Ishikawa (cell line): ENCODE data around the gene TLCD3A.

ENCODE experiments used
- CEBPB ChIP-seq: IDR thresholded peaks from 2 replicates; pipeline ENCODE4 v1.6.1; 2012
- CREB1 ChIP-seq: IDR thresholded peaks from 2 replicates; pipeline ENCODE4 v1.6.1; 2012; ENCODE audit warnings: low read depth
- EGR1 ChIP-seq: IDR thresholded peaks from 2 replicates; pipeline ENCODE4 v1.6.1; 2012
- EP300 ChIP-seq: IDR thresholded peaks from 2 replicates; pipeline ENCODE4 v1.6.1; 2012; ENCODE audit warnings: borderline replicate concordance
- FOXM1 ChIP-seq: IDR thresholded peaks from 2 replicates; pipeline ENCODE4 v1.6.1; 2012; ENCODE audit warnings: low read depth, borderline replicate concordance
- NFIC ChIP-seq: IDR thresholded peaks from 2 replicates; pipeline ENCODE4 v1.6.1; 2012
- RAD21 ChIP-seq: IDR thresholded peaks from 2 replicates; pipeline ENCODE4 v1.6.1; 2012; ENCODE audit warnings: low read depth
- TAF1 ChIP-seq: IDR thresholded peaks from 2 replicates; pipeline ENCODE4 v1.6.1; 2012; ENCODE audit warnings: low read depth, mild to moderate bottlenecking
- TCF12 ChIP-seq: IDR thresholded peaks from 2 replicates; pipeline ENCODE4 v1.6.1; 2012; ENCODE audit warnings: low read depth
- TEAD4 ChIP-seq: IDR thresholded peaks from 2 replicates; pipeline ENCODE4 v1.6.1; 2012
- YY1 ChIP-seq: IDR thresholded peaks from 2 replicates; pipeline ENCODE4 v1.6.1; 2012; ENCODE audit warnings: low read depth
- ZBTB7A ChIP-seq: IDR thresholded peaks from 2 replicates; pipeline ENCODE4 v1.6.1; 2012; ENCODE audit warnings: low read depth
- TF ChIP-seq, protein P1 (sequence below): IDR thresholded peaks from 2 replicates; pipeline ENCODE4 v1.6.1; 2012
- TF ChIP-seq, protein P2 (sequence below): IDR thresholded peaks from 2 replicates; pipeline ENCODE4 v1.6.1; 2012; ENCODE audit warnings: low read depth, mild to moderate bottlenecking
- TF ChIP-seq, protein P3 (sequence below): IDR thresholded peaks from 2 replicates; pipeline ENCODE4 v1.6.1; 2012

Gene TLCD3A

DNA sequence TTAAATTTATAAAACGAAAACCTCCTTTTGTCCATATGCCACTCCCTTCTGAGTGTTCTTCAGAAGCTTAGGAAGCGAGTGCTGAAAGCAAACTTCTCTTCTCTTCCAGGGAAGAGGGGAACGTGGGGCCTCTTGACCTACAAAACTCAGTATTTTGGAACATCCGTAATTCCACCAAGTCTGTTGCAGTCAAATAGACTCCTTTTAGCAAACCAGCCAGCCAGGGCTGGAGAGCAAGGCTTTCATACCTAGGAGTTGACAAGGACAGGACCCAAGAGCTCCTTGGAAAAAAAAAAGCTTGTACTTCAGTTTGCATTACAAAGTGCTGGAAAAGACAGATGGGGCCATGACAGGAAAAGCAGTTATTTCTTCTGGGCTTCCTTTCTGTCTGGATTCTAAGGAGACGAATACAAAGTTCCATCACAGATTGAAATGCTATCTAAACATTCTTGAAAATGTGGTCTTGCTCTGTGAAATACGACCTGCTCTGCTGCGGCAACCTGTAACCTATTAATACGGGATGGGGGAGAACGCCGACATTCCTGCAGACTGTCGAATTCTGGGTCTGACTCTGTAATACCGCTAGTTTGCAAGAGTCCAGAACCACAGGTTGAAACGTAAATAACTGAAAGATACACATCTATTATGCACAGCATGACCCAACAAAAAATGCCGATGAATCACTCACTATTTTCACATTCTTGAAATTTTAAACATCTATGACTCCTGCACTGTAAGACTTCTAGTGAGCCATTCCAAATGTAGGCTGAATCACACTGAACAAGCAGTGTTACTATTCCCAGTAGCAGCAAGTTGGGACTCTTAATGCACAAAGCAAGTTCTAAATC lies 38.4 kb upstream of the TLCD3A start:
- TF ChIP-seq TEAD4: peak; percentile 69; the same call in 1 of the 2 replicates
- TF ChIP-seq, protein P1, sequence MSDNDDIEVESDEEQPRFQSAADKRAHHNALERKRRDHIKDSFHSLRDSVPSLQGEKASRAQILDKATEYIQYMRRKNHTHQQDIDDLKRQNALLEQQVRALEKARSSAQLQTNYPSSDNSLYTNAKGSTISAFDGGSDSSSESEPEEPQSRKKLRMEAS: no peak

DNA sequence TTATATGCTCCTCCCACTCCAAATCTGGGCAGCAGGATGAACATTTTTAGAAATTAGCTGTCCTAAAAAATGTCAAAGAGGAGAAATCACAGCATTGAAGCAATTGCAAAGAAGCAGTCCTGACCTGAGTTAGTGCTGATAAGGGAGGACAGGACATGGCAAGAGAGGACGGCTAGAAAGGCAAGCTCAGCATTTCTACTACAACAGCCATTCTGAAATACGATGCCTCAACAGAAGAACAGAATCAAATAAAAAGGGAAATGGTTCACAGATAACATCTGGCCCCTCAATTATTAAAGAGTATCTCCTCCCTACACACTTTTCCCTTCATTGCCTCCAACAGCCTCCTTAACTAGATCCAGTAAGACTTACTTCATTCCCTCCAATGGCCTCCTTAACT lies 36.0 kb upstream of the TLCD3A start:
- TF ChIP-seq, protein P2, sequence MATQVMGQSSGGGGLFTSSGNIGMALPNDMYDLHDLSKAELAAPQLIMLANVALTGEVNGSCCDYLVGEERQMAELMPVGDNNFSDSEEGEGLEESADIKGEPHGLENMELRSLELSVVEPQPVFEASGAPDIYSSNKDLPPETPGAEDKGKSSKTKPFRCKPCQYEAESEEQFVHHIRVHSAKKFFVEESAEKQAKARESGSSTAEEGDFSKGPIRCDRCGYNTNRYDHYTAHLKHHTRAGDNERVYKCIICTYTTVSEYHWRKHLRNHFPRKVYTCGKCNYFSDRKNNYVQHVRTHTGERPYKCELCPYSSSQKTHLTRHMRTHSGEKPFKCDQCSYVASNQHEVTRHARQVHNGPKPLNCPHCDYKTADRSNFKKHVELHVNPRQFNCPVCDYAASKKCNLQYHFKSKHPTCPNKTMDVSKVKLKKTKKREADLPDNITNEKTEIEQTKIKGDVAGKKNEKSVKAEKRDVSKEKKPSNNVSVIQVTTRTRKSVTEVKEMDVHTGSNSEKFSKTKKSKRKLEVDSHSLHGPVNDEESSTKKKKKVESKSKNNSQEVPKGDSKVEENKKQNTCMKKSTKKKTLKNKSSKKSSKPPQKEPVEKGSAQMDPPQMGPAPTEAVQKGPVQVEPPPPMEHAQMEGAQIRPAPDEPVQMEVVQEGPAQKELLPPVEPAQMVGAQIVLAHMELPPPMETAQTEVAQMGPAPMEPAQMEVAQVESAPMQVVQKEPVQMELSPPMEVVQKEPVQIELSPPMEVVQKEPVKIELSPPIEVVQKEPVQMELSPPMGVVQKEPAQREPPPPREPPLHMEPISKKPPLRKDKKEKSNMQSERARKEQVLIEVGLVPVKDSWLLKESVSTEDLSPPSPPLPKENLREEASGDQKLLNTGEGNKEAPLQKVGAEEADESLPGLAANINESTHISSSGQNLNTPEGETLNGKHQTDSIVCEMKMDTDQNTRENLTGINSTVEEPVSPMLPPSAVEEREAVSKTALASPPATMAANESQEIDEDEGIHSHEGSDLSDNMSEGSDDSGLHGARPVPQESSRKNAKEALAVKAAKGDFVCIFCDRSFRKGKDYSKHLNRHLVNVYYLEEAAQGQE: no peak
- no peak for TF ChIP-seq CEBPB
- TF ChIP-seq EP300: no peak
- no peak for TF ChIP-seq EGR1
- no peak for TF ChIP-seq CREB1
- no peak for TF ChIP-seq YY1
- TF ChIP-seq FOXM1: no peak
- TF ChIP-seq TCF12: no peak
- TF ChIP-seq TEAD4: no peak

DNA sequence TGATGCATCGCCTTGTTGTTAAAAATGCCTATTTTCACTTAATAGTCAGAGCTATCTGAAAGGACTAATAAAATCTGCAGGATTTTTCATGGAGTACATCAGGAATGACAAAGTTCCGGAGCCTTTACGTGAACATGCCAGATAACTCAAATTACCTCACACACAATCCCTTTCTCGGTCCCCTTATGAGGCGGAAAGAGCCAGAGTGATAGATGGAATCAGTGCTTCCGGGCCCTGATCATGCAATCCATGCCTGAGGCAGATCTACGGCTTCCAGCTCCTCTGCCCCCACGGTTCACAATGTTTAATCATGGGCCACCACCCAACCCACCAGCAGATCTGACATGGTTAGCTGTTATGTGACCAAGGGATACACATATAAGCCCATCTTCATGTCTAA lies 34.7 kb upstream of the TLCD3A start:
- no peak for TF ChIP-seq ZBTB7A
- no peak for TF ChIP-seq FOXM1
- TF ChIP-seq YY1: no peak
- TF ChIP-seq, protein P1: no peak
- TF ChIP-seq TCF12: no peak
- no peak for TF ChIP-seq EP300
- TF ChIP-seq, protein P3, sequence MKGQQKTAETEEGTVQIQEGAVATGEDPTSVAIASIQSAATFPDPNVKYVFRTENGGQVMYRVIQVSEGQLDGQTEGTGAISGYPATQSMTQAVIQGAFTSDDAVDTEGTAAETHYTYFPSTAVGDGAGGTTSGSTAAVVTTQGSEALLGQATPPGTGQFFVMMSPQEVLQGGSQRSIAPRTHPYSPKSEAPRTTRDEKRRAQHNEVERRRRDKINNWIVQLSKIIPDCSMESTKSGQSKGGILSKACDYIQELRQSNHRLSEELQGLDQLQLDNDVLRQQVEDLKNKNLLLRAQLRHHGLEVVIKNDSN: no peak
- no peak for TF ChIP-seq CEBPB
- TF ChIP-seq EGR1: no peak
- no peak for TF ChIP-seq TAF1
- no peak for TF ChIP-seq NFIC

DNA sequence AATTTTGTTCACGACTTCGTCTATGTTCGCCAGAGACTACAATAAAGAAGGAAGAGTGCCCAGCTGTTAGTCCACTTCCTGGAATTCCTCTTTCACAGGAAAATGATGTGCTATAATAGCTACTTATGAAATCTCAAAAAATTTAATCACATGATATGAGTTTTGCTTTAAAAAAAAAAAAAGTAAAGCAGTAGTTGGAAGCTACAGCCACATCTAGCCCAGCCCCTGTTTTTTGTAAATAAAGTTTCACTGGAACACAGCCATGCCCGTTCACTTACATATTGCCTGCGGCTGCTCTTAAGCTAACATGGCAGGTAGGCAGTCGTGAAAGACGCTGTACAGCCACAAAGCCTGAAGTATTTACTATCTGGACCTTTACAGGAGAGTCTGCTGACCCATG lies 33.1 kb upstream of the TLCD3A start:
- TF ChIP-seq CREB1 (no peak), ZBTB7A (no peak), FOXM1 (no peak), CEBPB (no peak), TEAD4 (no peak), NFIC (no peak), EGR1 (no peak)
- TF ChIP-seq, protein P1: no peak

DNA sequence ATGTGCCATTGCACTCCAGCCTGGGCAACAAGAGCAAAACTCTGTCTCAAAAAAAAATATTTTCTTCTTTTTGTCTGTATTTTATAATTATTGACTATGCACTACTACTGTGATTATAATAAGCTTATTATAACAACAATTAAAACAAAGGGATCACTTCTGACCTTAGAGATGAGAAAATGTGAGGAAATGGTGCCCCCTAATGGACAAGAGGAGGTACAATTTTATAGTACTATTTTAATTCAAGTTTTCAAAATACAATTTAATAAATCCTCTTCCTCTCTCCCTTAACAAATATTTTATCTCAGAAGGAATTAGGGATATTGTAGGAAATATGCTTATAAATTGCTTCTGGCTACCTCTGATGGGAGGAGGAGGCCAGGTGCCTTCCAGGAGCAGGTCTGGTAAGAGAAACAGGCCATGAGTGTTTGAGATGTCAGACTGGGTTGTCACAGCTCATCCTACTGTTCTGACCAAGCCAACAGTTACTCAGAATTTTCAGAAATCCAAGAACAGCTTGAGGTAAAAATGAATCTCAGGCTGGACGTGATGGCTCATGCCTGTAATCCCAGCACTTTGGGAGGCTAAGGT lies 31.8 kb upstream of the TLCD3A start:
- TF ChIP-seq FOXM1 (no peak), RAD21 (peak; percentile 64)

DNA sequence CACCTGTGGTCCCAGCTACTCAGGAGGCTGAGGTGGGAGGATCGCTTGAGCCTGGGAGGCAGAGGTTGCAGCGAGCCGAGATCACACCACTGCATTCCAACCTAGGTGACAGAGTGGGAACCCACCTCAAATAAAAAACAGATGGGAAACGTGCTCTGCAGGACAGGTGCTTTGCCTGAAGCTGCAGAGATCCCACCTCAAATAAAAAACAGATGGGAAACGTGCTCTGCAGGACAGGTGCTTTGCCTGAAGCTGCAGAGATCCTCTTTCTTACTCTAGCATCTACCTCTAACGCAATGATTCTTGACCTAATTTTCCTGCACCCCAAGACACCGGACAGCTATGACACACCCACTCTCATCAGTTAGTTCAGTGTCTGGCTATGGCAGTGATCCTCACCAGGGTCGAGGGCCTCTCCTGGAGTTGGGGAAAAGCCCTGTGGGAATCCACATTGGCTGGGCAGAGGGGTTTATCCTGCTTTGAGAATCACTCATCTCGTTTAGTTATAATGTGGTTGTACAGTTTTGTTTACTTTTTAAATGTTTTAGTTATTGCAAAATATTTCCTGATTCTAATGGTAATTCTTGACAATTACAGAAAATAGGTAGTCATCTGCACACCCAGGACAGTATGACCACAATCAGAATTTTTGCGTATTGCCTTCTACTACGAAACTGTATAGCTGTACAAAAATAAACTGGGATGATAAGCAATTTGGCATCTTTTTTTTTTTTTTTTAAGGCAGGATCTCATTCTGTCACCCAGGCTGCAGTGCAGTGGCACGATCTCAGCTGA lies 29.1 kb upstream of the TLCD3A start:
- TF ChIP-seq NFIC: no peak
- TF ChIP-seq YY1: no peak
- no peak for TF ChIP-seq ZBTB7A
- TF ChIP-seq RAD21: no peak
- TF ChIP-seq, protein P3: no peak
- TF ChIP-seq, protein P2: no peak
